ENCODE data around the gene RPL29.

RPL29 gene

GRCh38 chr3:52025453-52025852 lies 29.8 kb upstream of the RPL29 start:
- no peak for DNase-seq (ENCODE audit: low read depth)

DNA sequence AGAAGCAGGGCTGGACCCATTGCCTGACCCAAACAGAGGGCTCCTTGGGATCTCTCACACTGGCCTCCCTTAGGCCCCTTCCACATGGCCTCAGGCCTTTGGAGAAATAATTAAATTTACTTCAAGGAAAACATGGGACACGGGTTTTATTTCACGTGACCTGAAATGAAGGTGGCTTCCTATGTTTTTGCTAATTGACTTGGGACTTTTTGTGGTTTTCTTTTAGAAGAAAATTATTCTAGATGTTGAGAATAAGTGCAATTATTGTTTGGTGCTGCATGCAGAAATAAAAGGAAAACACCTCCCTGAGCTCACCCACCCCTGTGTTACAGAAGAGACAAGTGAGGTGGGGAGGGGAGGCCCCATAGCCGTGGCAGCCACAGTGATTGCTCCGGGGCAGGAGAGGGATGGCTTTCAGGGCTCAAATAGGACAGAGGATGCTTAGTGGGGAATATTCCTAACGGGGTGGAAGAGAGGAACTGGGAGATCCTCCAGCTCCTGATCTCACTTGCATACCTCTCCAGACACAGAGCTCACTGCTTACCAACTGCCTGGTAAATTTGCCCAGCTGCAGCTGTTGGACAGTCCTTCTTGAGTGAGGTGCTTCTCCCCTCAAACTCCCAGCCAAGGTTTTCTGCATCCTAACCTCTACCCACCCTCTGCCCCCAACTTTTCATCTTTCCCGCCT lies 29.2 kb upstream of the RPL29 start:
- no peak for DNase-seq (ENCODE audit: low read depth)

DNA sequence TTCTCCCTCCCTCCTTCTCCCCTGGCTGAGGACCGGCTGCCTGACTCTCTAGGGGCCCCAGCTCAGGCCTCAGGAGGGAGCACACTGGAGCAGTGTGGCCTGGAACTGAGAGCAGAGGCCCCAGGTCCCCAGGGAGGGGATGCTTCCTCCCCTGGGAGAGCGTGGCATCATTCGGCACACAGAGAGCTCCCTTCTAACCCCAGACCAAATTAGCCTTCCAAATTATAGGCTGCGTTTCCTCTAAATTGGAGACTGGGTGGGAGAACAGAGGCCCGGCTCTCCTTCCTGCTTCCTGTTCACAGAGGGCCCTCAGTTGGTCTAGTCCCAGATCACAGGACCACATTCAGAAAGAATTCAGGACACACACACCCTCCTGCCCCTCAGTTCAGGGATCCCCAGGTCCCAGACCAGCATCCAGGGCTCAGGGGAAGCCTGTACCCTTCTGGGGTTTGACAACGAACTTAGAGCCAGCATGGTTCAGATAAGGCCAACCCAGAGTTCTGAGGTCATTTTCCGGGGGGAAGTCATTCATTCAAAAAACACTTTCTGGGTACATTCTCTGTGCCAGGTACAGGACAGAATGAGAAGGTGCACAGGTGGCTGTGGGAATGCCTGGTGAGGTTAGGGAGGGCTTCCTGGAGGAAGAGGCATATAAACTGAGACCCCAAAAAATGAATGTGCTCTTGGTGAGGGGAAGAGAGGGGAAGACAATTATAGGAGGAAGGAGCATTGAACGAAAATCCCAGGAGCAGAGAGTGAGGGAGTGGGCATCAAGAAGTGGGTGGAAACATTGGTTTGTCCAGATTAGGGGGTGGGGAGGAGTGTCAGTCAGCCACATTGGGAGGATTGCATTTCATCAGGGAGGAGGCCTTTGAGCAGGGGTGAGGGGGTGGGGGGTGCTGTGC lies 28.4 kb upstream of the RPL29 start:
- no peak for DNase-seq (ENCODE audit: low read depth)

- no peak for DNase-seq (ENCODE audit: low read depth)
These were observed 27.5 kb upstream of the RPL29 start for GRCh38 chr3:52023101-52023770.

DNA sequence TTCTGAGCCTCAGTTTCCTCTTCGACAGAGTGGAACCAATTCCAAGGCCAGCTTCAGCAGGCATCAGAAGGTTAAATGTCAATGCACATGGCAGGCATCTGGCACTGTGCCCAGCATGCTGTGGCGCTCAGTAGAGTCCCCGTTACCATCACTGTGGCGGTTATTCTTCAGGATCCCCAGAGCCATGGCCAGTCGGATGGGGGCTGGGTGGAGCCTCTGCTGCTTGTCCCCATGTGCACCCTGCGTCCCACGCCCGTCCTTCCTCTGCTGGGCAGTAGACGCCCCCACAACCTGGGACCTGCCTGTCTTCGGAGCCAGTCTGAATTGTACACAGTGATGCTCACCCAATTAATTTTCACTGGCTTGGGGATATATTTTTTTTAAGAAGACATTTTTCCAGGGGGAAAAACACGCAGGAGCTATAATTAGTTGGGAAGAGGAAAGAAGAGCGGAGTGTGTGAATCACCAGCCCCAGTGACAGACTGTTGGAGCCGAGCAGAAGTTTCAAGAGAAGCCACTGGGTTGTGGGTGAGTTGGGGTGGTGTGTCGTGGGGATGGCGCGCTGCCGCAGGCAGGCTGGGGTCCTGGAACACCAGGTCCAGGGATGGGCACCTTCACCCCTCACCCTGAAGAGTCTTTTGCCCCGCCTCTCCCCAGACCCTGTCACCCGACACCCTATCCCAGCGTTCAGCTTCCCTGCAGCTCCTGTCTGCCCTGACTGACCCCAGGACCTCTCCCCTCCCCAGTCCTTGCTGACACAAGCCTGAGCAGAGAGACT lies 26.8 kb upstream of the RPL29 start:
- no peak for DNase-seq (ENCODE audit: low read depth)

- no peak for DNase-seq (ENCODE audit: low read depth)
These were observed 26.0 kb upstream of the RPL29 start for GRCh38 chr3:52021489-52022268.

DNA sequence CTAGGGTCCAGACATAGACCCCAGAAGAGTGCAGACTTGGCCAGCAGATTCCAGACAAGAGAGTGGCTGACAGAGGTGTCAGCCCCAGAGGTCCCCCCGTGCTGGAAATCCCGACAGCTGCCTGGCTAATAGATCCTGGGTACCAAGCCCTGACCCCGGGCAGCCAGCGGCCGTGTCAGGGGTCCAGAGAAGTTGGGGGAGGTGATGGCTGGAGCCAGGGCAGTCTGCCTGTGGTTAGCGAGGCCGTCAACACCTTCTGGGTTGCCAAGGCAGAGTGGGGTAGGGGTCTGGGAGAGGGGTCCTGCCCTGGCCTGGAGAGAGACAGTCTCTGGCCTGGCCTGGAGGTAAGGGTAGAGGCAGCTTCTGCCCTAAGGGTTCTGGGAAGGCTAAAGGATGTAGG lies 25.1 kb upstream of the RPL29 start:
- DNase-seq (ENCODE audit: low read depth), result no peak

GRCh38 chr3:52019352-52020080 lies 23.8 kb upstream of the RPL29 start:
- DNase-seq (ENCODE audit: low read depth), result no peak

DNA sequence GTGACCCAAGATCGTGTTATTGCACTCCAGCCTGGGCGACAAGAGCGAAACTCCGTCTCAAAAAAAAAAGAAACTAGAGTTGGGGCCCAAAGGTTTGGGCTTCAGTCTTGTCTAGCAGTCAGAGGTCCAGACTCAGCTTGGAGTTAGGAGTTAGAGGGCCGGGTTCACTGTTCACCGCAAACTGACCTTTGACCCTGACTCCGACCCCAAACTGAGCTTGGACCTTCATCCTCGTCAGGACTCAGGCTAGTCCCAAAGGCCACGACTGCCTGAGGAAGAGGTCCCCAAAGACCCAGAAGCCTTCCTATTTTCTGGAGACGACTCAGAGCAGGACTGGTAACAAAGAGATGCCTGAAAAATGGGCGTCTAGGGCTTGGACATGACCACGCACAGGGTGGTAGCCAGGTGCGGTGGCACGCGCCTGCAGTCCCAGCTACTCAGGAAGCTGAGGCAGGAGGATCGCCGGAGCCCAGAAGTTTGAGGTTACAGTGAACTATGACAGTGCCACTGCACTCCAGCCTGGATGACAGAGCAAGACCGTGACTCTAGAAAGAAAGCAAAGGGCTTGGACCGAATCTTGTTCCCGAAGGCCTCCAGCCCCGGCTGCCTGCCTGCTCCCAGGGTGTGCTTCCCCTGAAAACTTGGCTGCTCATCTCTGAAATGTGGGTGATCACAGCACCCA lies 22.8 kb upstream of the RPL29 start:
- no peak for DNase-seq (ENCODE audit: low read depth)

GRCh38 chr3:52017586-52017985 lies 21.9 kb upstream of the RPL29 start:
- DNase-seq (ENCODE audit: low read depth), result no peak

DNA sequence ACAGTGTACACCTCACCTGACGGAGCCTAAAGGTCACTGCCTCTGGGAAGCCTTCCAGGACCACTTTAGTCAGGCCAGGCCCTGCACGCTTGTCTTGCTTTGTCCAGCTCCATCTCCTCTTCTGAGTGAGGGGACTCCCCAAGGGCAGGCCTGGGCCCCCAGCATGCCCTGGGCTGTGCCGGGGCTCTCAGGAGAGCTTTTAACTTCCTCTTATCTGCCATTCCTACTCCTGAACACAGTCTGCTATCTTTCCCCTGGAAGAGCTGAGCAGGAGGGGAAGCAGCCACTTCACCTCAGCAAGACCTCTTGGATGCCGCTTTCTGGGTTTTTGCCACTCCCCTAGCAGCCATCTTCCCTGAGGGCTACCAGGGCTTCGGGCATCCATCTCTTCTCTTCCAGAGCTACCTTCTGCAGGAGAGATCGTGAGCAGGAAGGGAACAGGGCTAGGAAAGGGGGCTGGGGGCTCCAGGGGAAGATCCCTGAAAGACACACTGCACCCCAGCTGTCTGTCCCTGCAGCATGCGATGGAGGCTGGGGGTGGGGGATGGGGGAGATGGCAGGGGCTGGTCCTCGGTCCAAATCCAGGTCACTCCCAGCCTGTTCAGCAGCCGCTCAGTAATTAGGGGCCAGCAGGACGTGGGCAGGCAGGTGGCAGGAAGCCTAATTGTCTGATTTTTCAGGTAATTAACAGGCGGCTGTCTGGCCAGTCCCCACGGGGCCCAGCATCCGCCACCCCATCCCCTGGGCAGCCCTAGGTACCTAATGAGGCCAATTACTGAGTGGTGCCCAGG lies 19.9 kb upstream of the RPL29 start:
- DNase-seq (ENCODE audit: low read depth), result no peak

- no peak for DNase-seq (ENCODE audit: low read depth)
These were observed 18.9 kb upstream of the RPL29 start for GRCh38 chr3:52014613-52015012.

- no peak for DNase-seq (ENCODE audit: low read depth)
These were observed 18.3 kb upstream of the RPL29 start for GRCh38 chr3:52013802-52014598.

DNA sequence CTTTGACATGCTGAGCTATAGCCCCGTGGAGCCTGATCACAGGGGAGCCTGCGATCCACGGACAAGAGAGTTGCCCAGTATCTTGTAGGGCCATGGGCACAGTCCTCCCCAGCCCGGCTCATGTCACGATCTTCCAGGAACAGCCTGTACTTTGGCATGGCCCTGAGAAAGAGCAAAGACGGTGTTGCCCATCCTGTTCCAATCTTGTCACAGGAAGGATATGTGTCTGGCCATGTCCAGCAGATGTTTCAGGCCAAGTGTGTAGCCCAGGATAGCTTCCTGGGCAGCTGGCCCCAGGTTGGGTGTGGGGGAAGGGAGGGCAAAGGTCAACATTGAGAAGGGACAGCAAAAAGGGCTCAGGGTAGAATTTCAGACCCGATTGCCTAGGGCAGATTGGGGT lies 17.0 kb upstream of the RPL29 start:
- no peak for DNase-seq (ENCODE audit: low read depth)

GRCh38 chr3:52010431-52010830 lies 14.7 kb upstream of the RPL29 start:
- DNase-seq (ENCODE audit: low read depth), result no peak

- DNase-seq (ENCODE audit: low read depth), result no peak
These were observed 11.6 kb upstream of the RPL29 start for GRCh38 chr3:52007291-52007690.

GRCh38 chr3:52006820-52007133 lies 11.1 kb upstream of the RPL29 start:
- DNase-seq (ENCODE audit: low read depth), result no peak

GRCh38 chr3:52006017-52006819 lies 10.5 kb upstream of the RPL29 start:
- DNase-seq (ENCODE audit: low read depth), result no peak
